ENCODE measurements around the gene GNG8.

Gene GNG8

DNA sequence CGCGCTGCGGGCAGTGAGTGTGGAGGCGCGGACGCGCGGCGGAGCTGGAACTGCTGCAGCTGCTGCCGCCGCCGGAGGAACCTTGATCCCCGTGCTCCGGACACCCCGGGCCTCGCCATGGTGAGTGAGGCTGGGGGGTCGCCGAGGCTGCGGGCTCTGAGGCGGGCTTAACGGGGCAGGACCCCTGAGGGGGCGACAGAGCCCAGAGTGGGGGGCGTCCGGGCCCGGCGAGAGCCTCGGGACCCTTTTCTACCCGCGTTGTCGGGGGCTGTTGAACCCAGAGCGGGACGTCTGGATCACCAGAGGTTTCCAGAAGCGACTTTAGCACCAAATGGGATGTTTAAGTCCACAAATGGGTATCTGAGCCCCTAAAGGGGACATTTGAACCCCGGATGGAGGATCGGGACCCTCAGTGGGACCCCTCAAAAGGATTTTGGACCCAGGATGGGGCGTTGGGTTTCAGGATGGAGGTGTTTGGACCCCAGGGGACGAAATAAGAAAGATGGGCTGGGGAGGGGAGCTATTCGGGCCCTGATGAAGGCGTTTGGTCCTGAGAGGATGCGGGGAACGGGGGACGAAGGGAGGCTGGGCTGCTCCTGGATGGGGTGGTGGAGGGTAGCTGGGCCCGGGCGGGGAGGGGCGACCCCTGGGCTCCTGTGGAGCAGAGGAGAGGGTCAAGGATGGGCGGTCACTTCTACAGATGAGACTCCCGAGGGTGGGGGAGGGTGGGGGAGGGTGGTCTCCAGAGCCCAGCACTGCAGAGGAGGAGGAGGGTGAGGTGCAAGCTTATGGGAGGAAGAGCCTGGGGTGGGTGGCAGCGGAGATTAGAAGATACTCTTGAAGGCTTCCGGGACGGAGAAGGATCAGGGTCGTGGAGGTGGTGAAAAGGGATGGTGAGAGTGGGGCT is 34.4 kb downstream of the GNG8 start, which contains the start of gene CALM3:
Gene CALM3, plus strand, starts transcription at position 13 of the 907 bp plus-strand sequence. Its CDS starts 105 bp downstream, at position 118.
- peak; percentile 60 for DNase-seq

DNA sequence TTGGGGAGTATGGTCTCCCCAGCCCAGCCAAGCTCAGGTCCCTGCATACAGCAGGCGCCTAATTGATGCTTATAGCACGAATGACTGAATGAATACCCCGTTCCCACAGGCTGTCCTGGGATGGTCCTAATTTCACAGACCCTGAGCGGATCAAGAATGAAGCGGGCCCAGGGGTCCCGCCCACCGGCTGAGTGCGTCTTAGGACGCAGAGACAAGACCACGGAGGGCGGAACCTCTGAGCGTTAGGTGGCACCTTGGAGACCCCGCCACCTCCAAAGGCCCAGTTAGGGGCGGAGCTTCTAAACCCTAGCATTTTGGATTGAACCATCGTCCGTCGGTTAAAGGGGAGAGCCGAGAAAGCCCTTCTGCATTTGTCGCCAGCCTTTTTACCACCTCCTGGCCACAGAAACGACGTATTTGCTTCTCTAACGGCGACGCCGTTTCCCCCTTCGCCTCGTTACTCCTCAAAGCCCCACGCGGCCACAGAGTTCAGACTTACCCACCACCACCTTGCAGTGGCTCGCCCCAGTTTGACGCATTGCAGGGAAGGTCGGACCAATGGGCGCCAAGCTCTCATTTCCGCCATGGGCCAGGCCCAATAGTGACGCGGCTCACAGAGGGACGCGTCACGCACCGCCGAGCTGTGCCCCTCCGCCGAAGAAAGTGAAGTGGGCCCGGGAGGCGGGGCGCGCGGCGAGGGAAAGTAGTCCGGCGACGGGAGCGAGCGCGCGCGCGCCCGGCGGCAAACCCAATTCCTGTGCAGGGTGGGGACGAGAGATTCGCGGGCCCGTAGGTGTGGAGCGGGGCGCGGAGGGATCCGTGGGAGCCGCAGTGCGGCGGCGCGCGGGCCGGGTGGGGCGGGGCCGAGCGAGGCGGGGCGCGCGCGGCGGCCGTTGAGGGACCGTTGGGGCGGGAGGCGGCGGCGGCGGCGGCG is 35.4 kb downstream of the GNG8 start:
- peak; percentile 98 for DNase-seq

DNA sequence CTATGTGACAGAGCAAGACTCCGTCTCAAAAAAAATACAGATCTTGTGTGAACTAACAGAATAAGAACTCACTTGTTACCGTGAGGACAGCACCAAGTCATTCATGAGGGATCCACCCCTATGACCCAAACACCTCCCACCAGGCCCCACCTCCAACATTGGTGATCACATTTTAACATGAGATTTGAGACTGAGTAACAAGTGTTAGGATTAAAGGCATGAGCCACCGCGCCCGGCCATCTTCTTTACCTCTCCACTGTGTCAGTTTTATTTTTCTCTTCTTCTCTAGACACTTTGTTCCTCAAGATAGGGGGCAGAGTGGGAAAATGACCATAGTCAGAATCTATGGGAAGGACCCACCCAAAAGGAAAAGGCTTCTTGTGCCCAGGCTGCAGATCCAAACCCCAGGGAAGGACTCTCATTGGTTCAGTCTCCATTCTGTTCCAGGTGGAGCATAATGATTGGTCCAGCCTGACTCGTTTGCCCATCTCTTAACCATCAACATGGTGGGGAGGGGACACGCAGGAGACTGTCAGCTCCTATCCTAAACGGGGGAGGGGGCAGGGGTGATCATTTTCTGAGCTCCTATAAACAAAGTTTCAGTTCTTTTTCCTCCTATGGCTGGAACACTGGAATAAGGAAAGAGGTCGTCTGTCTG is 36.2 kb downstream of the GNG8 start:
- no peak for DNase-seq

DNA sequence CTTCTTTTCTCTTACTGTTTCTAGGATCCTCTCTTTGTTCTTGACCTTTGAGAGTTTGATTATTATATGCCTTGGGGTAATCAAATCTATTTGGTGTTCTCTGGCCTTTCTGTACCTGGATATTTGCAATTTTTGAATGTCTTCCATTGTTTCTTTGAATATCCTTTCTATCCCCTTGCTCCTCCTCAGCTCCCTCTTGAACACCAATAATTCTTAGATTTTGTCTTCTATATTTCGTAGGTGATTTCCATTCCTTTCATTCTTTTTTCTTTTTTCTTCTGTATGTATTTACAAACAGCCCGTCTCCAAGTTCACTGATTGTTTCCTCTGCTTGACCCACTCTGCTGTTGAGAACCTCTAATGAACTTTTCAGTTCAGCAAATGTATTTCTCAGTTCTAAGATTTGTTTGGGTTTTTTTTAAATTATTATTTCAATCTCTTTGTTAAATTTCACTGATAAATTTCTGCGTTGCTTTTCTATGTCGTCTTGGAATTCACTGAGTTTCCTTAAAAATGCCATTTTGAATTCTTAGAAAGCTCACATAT is 37.6 kb downstream of the GNG8 start:
- no peak for DNase-seq

DNA sequence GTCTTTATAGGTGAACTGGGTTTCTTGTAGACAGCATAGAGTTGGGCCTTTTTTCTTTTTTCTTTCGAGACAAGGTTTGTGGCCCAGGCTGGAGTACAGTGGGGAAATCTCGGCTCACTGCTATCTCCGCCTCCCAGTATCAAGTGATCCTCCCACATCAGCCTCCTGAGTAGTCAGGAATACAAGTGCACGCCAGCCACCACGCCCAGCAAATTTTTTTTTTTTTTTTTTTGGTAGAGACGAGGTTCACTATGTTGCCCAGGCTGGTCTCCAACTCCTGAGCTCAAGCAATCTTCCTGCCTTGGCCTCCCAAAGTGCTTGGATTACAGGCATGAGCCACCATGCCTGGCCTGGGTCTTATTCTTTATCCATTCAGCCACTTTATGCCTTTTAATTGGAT is 40.0 kb downstream of the GNG8 start:
- no peak for DNase-seq

DNA sequence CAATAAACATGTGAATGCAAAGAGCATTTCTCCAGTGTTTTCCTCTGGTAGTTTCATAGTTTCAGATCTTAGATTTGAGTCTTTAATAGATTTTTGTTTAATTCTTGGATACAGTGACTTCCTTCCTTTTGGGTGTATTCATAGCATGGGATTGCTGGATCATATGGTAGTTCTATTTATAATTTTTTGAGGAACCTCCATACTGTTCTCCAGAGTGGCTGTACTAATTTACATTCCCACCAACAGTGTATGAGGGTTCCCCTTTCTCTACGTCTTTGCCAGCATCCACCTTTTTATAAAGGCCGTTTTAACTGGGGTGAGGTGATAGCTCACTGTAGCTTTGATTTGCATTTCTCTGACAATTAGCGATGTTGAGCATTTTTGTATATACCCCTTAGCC is 44.1 kb downstream of the GNG8 start:
- DNase-seq = no peak

DNA sequence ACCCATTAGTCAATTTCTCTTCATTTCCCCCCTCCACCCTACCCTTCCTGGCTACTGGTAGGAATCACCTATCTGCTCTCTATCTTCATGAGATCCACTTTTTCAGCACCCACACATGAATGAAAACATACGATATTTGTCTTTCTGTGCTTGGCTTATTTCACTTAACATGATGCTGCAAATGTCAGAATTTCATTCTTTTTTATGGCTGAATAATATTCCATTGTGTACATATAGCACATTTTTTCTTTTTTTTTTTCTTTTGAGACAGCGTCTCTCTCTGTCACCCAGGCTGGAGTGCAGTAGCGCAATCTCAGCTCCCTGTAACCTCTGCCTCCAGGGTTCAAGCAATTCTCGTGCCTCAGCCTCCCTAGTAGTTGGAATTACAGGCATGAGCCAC is 44.7 kb downstream of the GNG8 start:
- no peak for DNase-seq

DNA sequence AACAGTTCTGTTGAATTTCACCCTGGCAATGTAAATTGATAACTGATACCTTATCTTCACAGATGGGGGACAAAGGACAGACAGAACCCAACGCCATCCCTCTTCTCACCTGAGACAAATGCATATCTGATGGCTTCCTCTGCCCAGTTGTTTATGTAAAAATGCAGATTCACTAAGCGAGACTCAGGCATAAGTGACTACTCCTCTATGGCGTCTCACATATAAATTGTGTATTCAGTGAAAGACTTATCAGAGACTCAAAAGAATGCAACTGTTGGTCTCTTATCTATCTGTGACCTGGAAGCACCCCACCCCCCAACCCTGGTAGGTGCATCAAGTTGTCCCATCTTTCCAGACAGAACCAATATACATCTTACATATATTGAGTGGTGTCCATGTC is 48.1 kb downstream of the GNG8 start:
- DNase-seq = no peak

DNA sequence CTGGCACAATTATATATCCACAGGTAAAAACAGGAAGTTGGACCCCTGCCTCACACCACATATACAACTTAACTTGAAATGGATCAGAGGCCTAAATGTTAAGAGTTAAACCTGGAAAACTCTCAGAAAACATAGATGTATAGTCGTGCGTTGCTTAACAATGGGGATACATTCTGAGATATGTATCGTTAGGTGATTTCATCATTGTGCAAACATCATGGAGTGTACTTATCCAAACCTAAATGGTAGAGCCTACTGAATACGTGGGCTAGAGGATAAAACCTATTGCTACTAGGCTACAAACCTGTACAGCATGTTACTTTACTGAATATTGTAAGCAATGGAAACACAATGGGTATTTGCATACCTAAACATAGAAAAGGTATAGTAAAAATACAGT is 49.7 kb downstream of the GNG8 start:
- no peak for DNase-seq

DNA sequence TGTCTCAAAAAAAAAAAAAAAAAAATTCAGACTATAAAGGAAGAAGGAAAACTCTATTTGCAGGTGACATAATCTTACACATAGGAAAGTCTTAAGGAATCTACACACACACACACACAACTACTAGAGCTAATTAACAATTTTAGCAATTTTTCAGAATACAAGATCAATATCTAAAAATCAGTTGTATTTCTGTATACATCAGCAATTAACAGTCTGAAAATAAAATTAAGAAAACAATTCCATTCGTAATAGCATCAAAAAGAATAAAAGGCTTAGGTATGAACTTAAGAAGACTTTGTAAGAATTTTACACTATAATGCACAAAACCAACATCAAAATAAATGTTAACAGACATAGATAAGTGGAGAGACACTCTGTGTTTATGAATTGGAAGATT is 50.5 kb downstream of the GNG8 start:
- no peak for DNase-seq

All from islet precursor cell (in vitro differentiated cells).